Endothelial cell of umbilical vein (primary cell): ENCODE results near the gene FGF12. TPM values are rescaled to one million over a fixed set of nuclear protein-coding genes. Genes with fewer than 3 reads are reported as not detected.

Experiments used
- BruUV-seq: library from RNA; stranded (reverse); fragments of 400-500 nt; replicated peaks from 2 replicates; lab custom pipeline; 2021; lab: Mats Ljungman, UMichigan
- CTCF ChIA-PET: fragments of 300-600, 350-600 bp; sonication (Branson Sonifier 250); formaldehyde crosslinking; loops from one replicate; lab custom pipeline; 2021; ENCODE audit warnings: antibody characterized with exemption, inconsistent platforms; lab: Charles Lee
- POLR2A ChIA-PET: fragments of 300-600, 350-600 bp; sonication (Branson Sonifier 250); formaldehyde crosslinking; loops from one replicate; lab custom pipeline; 2021; ENCODE audit warnings: antibody characterized with exemption, inconsistent platforms; lab: Charles Lee
- DNase-seq: peaks from one replicate; pipeline ENCODE4 v3.0.0-alpha.2; 2011; ENCODE audit warnings: low read depth, low spot score
- FAIRE-seq: peaks from 2 replicates; lab custom pipeline; 2011; peaks lifted over from hg19 to GRCh38; lab: Jason Lieb, UNC
- H2AFZ ChIP-seq: 2 replicates; pipeline ENCODE4 v1.6.0; 2012; ENCODE audit warnings: low read depth, low read length, control low read depth, inconsistent platforms
- H3K27ac ChIP-seq: 2 replicates; pipeline ENCODE4 v1.5.1; 2011; ENCODE audit warnings: low read depth, mild to moderate bottlenecking, control low read depth, low read length, moderate library complexity; ENCODE audit not compliant: insufficient read depth
- H3K27me3 ChIP-seq, 2 experiments: 2 replicates each; pipeline versions ENCODE4 v1.6.0 to v1.6.1; 2011; ENCODE audit warnings: low read length in 2 of 2, mixed read lengths in 1 of 2; ENCODE audit not compliant: control insufficient read depth in 2 of 2, insufficient read depth in 2 of 2
- H3K36me3 ChIP-seq, 2 experiments: 2 replicates in 1 of 2; 3 replicates in 1 of 2; pipeline ENCODE4 v1.5.1; 2011; ENCODE audit warnings: low read length in 2 of 2, mild to moderate bottlenecking in 1 of 2, moderate library complexity in 1 of 2; ENCODE audit not compliant: control insufficient read depth in 2 of 2, insufficient read depth in 2 of 2; ENCODE audit errors: extremely low read depth in 1 of 2
- H3K4me1 ChIP-seq: 3 replicates; pipeline ENCODE4 v1.5.1; 2011; ENCODE audit warnings: mild to moderate bottlenecking, low read length; ENCODE audit not compliant: control insufficient read depth, insufficient read depth; ENCODE audit errors: extremely low read depth
- H3K4me2 ChIP-seq: 2 replicates; pipeline ENCODE4 v1.6.1; 2011; ENCODE audit warnings: low read length, control low read depth, mixed read lengths; ENCODE audit not compliant: insufficient read depth
- H3K4me3 ChIP-seq, 3 experiments: fragments of 200-600 bp in 1 of 3; sonication (generic), shearing (Covaris generic) in 1 of 3; replicated peaks in 1 of 3; 2 replicates each; pipeline ENCODE4 v1.5.1; 2011 to 2016; ENCODE audit warnings: control low read depth in 3 of 3, low read length in 3 of 3, mild to moderate bottlenecking in 2 of 3, inconsistent platforms in 1 of 3, low read depth in 1 of 3, moderate library complexity in 1 of 3; ENCODE audit not compliant: insufficient read depth in 1 of 3
- H3K79me2 ChIP-seq: 2 replicates; pipeline ENCODE4 v1.6.0; 2012; ENCODE audit warnings: low read length, inconsistent platforms; ENCODE audit not compliant: control insufficient read depth, insufficient read depth
- H3K9ac ChIP-seq: replicated peaks from 2 replicates; pipeline ENCODE3; 2011; ENCODE audit warnings: low read length, control low read depth; ENCODE audit not compliant: insufficient read depth; ENCODE audit errors: extremely low read depth
- H3K9me1 ChIP-seq: replicated peaks from 3 replicates; pipeline ENCODE4 v1.6.0; 2011; ENCODE audit warnings: mild to moderate bottlenecking, low read length; ENCODE audit not compliant: control insufficient read depth, insufficient read depth; ENCODE audit errors: extremely low read depth
- H3K9me3 ChIP-seq: replicated peaks from 2 replicates; pipeline ENCODE4 v1.5.1; 2012; ENCODE audit warnings: low read length, inconsistent platforms; ENCODE audit not compliant: control insufficient read depth, insufficient read depth
- H4K20me1 ChIP-seq: replicated peaks from 2 replicates; pipeline ENCODE3; 2011; ENCODE audit warnings: mild to moderate bottlenecking, low read length; ENCODE audit not compliant: control insufficient read depth, insufficient read depth; ENCODE audit errors: extremely low read depth
- CTCF ChIP-seq, 2 donors: IDR thresholded peaks; 1 replicate in 1 of 2; 2 replicates in 1 of 2; pipeline ENCODE4 v1.5.1; 2011; ENCODE audit warnings: low read length in 2 of 2, mild to moderate bottlenecking in 2 of 2, moderate library complexity in 2 of 2, control low read depth in 1 of 2, inconsistent platforms in 1 of 2, low read depth in 1 of 2; ENCODE audit not compliant: insufficient read depth in 1 of 2; ENCODE audit errors: extremely low read depth in 1 of 2
- EZH2 ChIP-seq: IDR thresholded peaks from 2 replicates; pipeline ENCODE4 v1.6.1; 2012; ENCODE audit warnings: borderline replicate concordance, low read depth, mild to moderate bottlenecking, moderate library complexity, low read length, inconsistent platforms; ENCODE audit not compliant: severe bottlenecking
- FOS ChIP-seq: IDR thresholded peaks from 2 replicates; pipeline ENCODE4 v1.6.1; 2011; ENCODE audit warnings: mild to moderate bottlenecking, low read length, moderate library complexity, borderline replicate concordance; ENCODE audit not compliant: insufficient read depth
- GATA2 ChIP-seq: IDR thresholded peaks from 2 replicates; pipeline ENCODE4 v1.7.0; 2011; ENCODE audit warnings: low read depth, mild to moderate bottlenecking, moderate library complexity, mixed read lengths, low read length; ENCODE audit not compliant: insufficient read length, insufficient read depth
- JUN ChIP-seq: IDR thresholded peaks from 2 replicates; pipeline ENCODE4 v1.6.1; 2011; ENCODE audit warnings: borderline replicate concordance, low read depth; ENCODE audit not compliant: insufficient read length, insufficient read depth
- MAX ChIP-seq: IDR thresholded peaks from 2 replicates; pipeline ENCODE4 v1.6.1; 2011; ENCODE audit not compliant: insufficient read depth, insufficient read length
- MYC ChIP-seq: IDR thresholded peaks from one replicate; pipeline ENCODE4 v1.6.1; 2011; ENCODE audit warnings: mild to moderate bottlenecking, low read depth, low read length
- POLR2A ChIP-seq: IDR thresholded peaks from 2 replicates; pipeline ENCODE4 v1.6.1; 2012; ENCODE audit warnings: low read depth, mild to moderate bottlenecking, control low read depth, low read length
- POLR2AphosphoS5 ChIP-seq: IDR thresholded peaks from 2 replicates; pipeline ENCODE4 v1.6.1; 2012; ENCODE audit warnings: low read depth, mild to moderate bottlenecking, control low read depth, low read length, moderate library complexity; ENCODE audit not compliant: insufficient read depth
- dilution Hi-C: fragments of 300-500 bp; cut with MboI; formaldehyde crosslinking; loops from one replicate; pipeline ENCODE4 v1.15.0; 2019; ENCODE audit warnings: low sequenced_read_pairs; ENCODE audit not compliant: extremely low pct_ligation_motif_present
- intact Hi-C: fragments of 100-400 bp; cut with micrococcal nuclease; formaldehyde crosslinking; loops from one replicate; pipeline ENCODE4 v1.10.0; 2022
- polyA plus RNA-seq, 4 experiments: library from polyadenylated mRNA; depleted of rRNA in 3 of 4; stranded (reverse) in 3 of 4; unstranded in 1 of 4; fragments of >200 nt; gene quantifications; 2 replicates each; pipeline versions ENCODE4 v1.2.1 to v1.2.3, GENCODE V29; 2011 to 2012; ENCODE audit warnings: missing spikeins in 1 of 4
- total RNA-seq: library from RNA; stranded (reverse); gene quantifications from 2 replicates; pipeline ENCODE4 v1.2.3, GENCODE V29; 2021

Gene FGF12
- total and polyA plus RNA-seq, 2 donors (not counting 3 experiments of a cell fraction or from before 2014, with no cell fraction given), result 0.72 to 2.5 TPM

GRCh38 chr3:192653862-192654261 is 73.5 kb downstream of the FGF12 start:
- Histone ChIP-seq H3K9me1 (no peaks in the 10 kb centered on the region), H3K27me3 (no peaks in the 10 kb centered on the region), H3K9me3 (no peaks in the 10 kb centered on the region), H3K36me3 (no peaks in the 10 kb centered on the region), H3K4me2 (no peak overlapping the region), H3K4me3 (no peak overlapping the region), H2AFZ (no peak overlapping the region), H3K27ac (no peak overlapping the region), H3K4me1 (no peaks in the 10 kb centered on the region), H3K9ac (no peak overlapping the region), H3K79me2 (no peaks in the 10 kb centered on the region), H4K20me1 (no peaks in the 10 kb centered on the region)
- FAIRE-seq, result no peak
- BruUV-seq, result no TSS peak
- no peak for TF ChIP-seq EZH2
- no peak for TF ChIP-seq POLR2AphosphoS5
- TF ChIP-seq JUN, result no peak
- no peak for TF ChIP-seq MAX
- TF ChIP-seq CTCF (IDR thresholded peaks at IDR 0.05; ENCODE audit: extremely low read depth in 1 of 2, insufficient read depth in 1 of 2, low read depth in 1 of 2, low read length in 2 of 2), result no peak
- TF ChIP-seq MYC, result no peak
- TF ChIP-seq FOS, result no peak
- no peak for TF ChIP-seq GATA2
- TF ChIP-seq POLR2A, result no peak
- intact Hi-C loops, result no loop called here
- dilution Hi-C loops, result no loop called here
- ChIA-PET CTCF (no interaction called here), POLR2A (no interaction called here)
- DNase-seq, result no peak
